GM18526 (cell line): ENCODE measurements around the gene CDCA7L.

Source experiments
- POLR2A ChIP-seq: IDR thresholded peaks from 3 replicates; pipeline ENCODE4 v1.6.1; 2011; ENCODE audit not compliant: insufficient read length; ENCODE audit errors: extremely low read depth

CDCA7L gene

DNA sequence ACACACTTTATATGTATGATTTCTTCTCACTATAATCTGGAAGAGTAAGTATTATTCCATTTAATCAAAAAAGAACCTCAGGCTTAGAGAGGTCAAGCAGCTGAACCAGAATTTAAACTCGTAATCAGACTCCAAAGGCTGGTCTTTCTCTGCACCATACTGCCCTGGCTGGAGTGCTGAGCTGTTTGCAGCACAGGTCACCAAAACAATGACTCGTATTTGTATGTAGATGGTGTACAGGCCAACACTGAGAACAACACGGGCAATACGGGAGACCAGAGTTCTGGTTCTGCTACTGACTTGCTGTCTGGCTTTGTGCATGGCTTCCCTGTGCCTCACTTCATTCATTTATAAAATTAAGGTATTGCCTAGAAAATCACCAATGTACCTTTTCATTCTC is 57.9 kb downstream of the CDCA7L start:
- no peak for TF ChIP-seq POLR2A

DNA sequence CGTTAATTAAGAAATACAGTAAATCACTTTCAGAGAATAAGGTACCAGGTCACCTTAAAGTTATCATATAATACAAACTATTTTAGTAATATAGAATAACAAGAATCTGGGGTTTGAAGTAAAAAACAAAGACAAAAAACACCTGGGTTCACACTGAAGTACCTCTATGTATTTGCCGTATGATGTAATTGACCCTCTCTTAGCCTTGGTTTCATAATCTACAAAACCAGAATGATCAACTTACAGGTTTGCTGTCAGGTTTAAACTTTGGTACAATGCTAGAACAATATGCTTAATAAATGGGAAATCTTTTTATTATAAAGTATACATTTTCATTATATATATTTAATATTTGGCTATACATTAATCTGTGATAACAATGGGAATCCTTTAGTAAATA is 58.3 kb downstream of the CDCA7L start:
- no peak for TF ChIP-seq POLR2A

DNA sequence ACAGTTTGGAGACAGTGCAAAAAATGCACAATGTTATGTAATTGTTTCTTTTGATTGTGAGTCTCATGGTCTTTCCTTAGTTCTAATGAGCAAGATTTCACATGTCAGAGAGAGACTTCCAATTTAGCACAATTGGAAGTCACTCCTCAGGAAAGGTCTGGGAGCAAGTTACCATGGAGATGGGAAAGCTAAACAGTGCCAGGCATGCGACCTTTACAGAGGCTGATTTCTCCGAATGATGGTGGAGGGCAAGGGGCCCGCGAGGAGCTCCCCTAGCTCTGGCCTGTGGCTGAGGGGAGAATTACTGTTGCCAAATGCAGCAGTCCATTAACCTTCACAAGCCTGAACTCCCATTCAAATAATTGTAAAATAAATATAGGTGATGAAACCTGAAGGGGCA is 59.3 kb downstream of the CDCA7L start:
- no peak for TF ChIP-seq POLR2A

DNA sequence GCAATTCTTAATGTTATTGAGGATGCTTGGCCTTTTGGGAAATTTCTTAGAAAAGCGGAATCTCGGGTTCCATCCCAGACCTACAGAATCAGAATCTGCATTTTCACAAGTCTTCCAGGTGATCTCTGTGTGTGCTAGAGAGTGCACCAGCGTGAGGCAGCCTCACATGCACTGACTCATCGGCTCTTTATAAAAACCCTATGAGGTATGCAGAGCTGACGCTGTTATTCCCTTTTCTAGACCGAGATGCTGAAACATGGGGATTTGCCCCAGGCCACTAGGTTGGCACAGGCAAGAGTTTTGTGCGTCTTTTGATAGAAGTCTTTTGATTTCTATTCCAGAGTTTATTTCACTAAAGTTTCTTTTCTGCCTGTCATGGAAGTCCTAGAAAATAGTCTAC is 61.2 kb downstream of the CDCA7L start:
- no peak for TF ChIP-seq POLR2A

DNA sequence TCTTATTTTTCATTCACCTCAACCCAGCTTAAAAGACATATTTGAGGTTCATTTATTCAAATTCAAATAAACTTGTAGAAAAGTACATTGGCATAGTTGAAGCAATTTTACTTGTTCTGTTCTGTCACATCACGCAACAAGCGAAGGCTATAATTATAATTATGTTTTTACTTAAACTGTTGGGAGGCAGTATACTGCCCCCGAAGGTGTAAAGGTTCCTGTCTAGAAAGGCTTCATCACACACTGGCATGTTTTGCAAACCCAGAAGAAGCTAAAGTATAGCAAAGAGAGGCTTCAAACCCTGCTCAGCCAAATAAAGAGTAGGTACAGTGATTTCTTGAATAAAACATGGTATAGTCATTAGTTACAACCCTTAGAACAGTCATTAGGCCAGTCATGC is 62.6 kb downstream of the CDCA7L start:
- no peak for TF ChIP-seq POLR2A

DNA sequence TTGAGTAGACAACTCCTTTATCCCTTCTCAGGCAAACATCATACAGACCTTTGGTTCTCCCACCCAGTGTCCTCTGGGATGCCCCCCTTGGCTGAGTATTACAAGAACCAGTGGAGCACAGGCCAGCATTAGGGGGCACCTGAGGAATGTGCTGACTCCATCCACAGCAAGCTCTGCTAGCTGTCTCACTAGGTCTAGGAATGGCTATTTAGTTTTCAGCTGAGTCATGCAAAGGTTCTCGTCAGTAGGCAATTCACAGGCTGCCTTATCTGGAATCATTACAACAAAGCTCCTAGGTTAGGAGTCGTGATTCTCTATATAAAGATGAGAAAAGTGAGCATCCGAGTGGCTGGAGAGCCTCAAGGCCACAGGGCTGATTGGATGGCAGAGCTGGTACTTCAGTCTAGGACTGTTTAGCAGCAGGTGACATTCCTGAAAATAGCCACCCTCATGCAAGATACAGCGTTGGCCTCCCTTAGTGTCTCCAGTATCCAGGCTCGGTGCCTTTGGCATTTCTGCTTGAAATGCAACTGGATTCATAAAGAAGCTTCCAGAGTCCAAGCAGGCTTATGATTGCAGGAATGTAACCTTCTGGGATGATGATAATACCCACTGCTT is 75.8 kb downstream of the CDCA7L start:
- no peak for TF ChIP-seq POLR2A

DNA sequence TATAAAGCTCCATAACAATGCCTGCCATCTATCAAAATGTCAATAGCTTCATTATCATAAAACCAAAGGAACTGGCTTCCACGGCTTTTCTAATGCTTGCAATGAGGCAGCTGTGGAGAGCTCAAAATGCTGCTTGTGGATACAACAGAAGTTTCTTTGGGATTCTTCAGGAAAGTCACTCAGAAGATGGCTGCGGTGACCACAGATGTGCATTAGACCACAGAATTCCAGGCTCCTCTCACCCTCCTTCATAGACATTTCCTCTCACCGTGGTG is 77.2 kb downstream of the CDCA7L start:
- TF ChIP-seq POLR2A: no peak

DNA sequence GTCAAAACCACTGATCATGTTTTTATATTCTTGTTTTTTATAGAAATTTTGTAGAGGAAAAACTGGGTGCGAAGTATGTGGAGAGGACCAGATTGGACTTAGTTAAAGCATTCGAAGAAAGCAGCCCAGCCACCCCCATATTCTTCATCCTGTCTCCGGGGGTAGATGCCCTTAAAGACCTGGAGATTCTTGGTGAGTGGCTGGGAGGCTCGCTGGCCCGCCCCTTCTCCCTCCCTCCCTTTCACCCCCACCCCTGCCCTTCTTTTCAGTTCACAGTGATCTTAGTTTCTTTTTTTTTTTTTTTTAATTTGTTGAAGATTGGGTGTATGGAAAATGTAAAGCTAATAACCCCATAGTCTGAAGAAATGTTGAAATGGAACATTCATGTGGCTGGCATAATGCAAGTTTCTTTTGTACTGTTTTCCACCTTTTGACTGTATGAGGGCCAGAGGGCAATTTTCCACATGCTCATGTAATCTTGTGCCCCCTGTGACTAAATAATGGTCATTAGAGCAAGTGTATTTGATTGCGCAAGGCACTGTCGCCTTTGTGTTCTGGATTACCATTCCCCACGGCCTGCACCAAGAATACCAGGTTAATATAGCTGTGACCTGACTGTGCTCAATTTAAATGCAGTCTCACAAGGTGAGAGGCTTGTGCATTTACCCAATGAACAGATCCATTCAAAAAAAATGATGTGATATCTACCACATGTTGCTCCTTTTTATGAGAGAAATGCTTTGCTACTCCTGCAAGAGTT is 77.7 kb downstream of the CDCA7L start:
- no peak for TF ChIP-seq POLR2A

DNA sequence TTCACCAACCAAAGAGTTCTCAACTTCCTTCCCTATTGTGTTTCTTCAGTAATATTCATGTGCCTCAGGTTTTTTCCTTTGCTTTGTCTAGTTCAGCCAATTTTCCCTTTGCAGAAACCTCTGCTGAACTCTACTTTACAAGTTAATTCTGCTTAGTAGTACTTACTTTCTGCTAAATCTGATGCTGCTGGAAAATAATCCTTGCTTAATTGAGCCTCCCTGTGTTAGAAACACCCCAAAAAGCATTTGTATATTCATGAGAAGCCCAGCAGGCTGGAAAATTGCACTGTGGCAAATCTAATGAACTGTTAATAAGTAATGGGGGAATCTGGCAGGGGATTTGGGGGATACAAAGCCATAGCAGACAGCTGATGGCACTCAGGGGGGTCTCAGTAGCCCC is 78.5 kb downstream of the CDCA7L start:
- TF ChIP-seq POLR2A: no peak

DNA sequence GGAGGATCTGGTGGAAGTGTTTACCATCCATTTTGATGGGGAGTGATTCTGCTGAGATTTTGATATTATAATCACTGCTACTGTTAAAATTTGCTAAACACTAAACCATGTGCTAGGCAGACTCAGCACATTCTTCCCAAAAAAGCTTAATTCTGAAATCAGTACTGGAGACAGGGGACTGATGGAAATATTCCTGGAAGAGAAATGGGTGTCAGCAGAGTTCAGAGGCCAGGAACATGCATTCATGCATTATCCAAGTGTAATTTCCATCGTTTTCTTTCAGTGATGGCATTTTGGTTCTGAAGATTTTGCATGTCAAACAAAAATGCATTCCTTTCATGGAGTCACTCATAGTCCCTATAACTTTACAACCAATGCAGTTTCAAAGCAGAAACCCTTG is 79.0 kb downstream of the CDCA7L start:
- TF ChIP-seq POLR2A: no peak

DNA sequence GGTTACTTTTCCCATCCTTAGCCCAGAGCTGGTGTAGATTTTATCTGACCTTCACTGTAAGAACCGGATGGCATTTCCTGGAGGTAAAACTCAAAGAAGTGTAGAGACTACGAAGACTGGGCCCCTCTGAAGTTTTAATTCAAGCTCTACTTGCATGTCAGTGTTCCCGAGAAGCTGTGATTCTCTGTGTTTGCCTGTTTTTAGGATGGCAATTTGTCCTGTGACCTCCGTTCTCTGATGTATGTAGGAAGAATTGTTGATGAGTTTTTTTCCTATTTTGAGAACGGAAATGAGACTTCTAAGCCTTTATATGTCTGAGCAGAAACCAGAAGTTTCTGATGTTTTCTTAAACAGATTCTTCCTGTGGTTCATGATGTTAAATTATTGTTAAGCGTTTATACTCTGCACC is 94.1 kb downstream of the CDCA7L start:
- TF ChIP-seq POLR2A: no peak
